ENCODE measurements around the gene PCNA.
A peak's percentile ranks its signal among the peaks of the same experiment; 100 is the strongest.

The PCNA gene

DNA sequence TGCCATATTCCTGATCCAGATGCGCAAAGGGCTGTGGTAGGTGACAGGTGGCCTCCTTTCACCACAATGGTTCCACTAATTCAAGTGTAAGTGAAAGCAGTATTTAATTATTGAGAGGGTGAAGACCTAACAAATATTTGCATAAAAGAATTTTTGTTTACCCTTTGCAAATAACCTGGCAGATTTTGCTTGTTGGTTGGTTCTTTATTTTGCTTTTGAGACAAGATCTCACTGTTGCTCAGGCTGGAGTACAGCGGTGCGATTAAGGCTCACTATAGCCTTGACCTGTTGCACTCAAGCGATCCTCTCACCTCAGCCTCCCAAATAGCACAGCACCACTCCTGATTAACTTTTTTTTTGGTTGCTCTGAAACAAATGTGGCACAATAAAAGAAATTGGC, 49.2 kb downstream of the PCNA start:
- DNase-seq (ENCODE audit: extremely low read depth, low read depth) = no peak
- no peak for TF ChIP-seq CTCF (IDR thresholded peaks at IDR 0.05; ENCODE audit: low read depth, low read length)

- DNase-seq (ENCODE audit: extremely low read depth, low read depth) = no peak
- no peak for TF ChIP-seq CTCF (IDR thresholded peaks at IDR 0.05; ENCODE audit: low read depth, low read length)
Observed at GRCh38 chr20:5070081-5070480, 49.7 kb downstream of the PCNA start.

- TF ChIP-seq CTCF (IDR thresholded peaks at IDR 0.05; ENCODE audit: low read depth, low read length) = no peak
- DNase-seq (ENCODE audit: extremely low read depth, low read depth) = no peak
Observed at GRCh38 chr20:5069141-5069806, 50.5 kb downstream of the PCNA start.

DNA sequence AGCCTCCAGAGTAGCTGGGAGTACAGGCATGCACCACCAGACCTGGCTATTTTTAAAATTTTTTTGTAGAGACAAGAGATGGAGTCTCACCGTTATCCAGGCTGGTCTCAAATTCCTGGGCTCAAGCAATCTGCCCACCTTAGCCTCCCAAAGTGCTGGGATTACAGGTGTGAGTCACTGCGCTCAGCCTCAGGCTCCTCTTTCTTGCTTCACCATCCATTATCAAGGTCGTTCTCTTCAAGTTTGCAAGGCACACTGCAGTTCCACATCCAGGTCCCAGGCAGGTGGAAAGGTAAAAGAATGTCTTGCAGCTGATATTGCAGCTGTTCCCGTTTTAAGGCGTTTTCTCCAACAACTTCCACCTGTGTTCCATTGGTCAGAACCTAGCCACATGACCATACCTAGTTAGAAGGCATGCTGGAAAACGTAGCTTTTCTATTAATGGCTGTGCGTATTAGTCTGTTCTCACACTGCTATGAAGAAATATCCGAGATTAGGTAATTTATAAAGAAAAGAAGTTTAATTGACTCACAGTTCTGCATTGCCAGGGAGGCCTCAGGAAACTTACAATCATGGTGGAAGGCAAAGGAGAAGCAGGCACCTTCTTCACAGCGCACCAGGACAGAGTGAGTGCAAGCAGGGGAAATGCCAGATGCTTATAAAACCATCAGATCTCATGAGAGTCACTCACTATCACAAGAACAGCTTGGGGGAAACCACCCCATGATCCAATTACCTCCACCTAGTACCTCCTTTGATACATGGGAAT, 51.7 kb downstream of the PCNA start:
- DNase-seq (ENCODE audit: extremely low read depth, low read depth) = no peak
- TF ChIP-seq CTCF (IDR thresholded peaks at IDR 0.05; ENCODE audit: low read depth, low read length) = no peak

GRCh38 chr20:5065879-5066383, 53.8 kb downstream of the PCNA start:
- peak; percentile 92 for DNase-seq (ENCODE audit: extremely low read depth, low read depth)
- no peak for TF ChIP-seq CTCF (IDR thresholded peaks at IDR 0.05; ENCODE audit: low read depth, low read length)

DNA sequence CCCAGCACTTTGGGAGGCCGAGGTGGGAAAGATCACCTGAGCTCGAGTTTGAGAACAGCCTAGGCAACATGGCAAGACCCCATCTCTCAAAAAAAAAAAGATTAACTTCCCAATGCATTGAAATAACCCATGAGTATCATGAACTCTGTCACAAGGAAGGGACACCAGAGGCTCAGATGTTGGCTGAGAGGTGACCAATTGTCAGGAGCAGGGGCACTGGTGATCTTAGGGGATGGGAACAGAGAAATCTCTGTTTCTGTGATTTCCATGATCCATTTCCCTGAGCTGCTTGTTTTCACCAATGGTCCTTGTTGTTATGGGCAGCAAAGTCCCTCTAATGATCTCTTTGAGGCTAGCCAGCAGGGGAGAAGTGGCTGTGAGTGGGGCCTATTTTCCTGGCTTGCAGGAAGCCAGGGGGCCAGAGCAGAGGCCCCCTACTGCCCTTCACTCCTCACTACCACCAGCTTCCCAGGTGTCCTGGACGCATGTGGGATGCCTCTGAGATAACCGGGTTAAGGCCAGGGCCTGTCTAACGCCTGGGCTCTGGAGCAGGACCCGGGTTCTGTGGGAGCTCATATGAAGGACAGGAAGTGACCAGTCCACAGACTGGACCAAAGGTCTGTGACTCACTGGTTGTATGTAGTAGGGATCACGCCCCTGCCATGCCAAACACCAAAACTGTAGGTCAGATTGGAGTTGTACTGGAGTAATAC, 54.4 kb downstream of the PCNA start:
- DNase-seq (ENCODE audit: extremely low read depth, low read depth) = no peak
- TF ChIP-seq CTCF (IDR thresholded peaks at IDR 0.05; ENCODE audit: low read depth, low read length) = no peak
